ENCODE results near the gene IMPDH1. TPM values are rescaled to one million over a fixed set of nuclear protein-coding genes. Genes with fewer than 3 reads are reported as not detected.

Gene IMPDH1
- total RNA-seq, 1 experiment from 2014 or later = 53.7 TPM

DNA sequence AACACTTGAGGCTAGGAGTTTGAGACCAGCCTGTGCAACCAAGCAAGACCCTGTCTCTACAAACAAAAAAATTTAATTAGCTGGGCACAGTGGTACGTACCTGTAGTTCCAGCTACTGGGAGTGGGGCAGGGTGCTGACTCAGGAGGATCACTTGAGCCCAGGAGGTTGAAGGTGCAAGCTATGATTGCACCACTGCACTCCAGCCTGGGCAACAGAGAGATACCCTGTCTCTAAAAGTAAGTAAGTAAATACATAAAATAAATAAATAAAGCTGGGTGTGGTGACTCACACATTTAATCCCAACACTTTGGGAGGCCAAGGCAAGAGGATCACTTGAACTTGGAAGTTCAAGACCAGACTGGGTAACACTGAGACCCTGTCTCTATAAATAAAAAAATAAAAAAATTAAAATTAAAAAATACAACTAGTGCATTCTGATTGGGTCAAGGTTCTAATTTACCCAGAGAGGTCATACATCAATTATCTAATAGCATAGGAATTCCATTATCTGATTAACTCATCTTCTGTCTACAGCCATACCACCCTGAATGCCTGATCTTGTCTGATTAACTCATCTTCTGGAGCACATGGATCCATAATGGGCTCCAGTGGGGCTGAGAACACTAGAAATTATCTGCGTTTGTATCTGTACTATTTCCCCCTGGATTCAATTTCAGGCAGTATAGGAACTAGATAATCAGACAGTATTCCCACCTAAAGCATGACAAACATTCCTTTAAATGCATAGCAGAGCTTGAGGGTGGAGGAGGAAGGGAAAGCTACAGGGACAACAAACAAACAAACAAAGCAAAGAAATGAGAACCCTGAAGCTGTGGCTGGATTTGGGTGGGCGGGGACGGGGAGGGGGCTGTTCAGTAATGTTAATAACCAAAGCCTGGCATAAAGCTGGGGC lies 24.9 kb upstream of the IMPDH1 start:
- DNase-seq (ENCODE audit: low read depth) = no peak

GRCh38 chr7:128431754-128432153 lies 22.0 kb upstream of the IMPDH1 start:
- DNase-seq (ENCODE audit: low read depth) = no peak

GRCh38 chr7:128431221-128431620 lies 21.4 kb upstream of the IMPDH1 start:
- DNase-seq (ENCODE audit: low read depth) = no peak

- DNase-seq (ENCODE audit: low read depth) = no peak
Measured at GRCh38 chr7:128430207-128430606, 20.4 kb upstream of the IMPDH1 start.

GRCh38 chr7:128427289-128427891 lies 17.6 kb upstream of the IMPDH1 start:
- peak; percentile 65 for DNase-seq (ENCODE audit: low read depth)

- DNase-seq (ENCODE audit: low read depth) = peak; percentile 56
Measured at GRCh38 chr7:128425850-128426249, 16.1 kb upstream of the IMPDH1 start.

DNA sequence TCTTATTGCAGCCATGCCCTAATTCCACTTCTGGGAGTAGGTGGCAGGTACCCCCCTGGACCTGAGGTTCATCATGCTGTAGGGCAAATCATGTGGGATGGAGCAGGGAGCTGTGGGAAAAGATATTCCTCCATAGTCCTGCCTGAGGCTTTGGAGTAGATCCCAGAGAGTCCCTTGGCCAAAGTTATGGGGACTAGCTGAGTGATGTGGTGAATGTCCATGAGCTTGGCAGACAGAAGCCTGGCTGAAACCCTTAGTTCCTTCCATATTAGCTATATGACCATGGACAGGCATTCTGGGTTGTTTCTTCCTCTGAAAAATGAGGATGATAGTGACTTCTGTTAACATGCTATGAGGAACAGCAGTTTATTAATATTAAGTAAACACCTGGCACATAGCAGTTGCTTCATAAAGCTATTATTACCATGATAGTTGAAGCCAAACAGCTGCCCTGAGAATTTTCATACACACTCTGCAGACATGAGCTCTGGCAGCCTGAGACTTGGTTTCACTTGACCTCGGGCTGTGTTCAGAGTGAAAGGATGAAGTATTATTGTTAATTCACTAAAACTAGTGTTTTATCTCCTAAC lies 15.0 kb upstream of the IMPDH1 start:
- no peak for DNase-seq (ENCODE audit: low read depth)

GRCh38 chr7:128422842-128423241 lies 13.1 kb upstream of the IMPDH1 start:
- DNase-seq (ENCODE audit: low read depth) = no peak

GRCh38 chr7:128422037-128422436 lies 12.3 kb upstream of the IMPDH1 start:
- no peak for DNase-seq (ENCODE audit: low read depth)

DNA sequence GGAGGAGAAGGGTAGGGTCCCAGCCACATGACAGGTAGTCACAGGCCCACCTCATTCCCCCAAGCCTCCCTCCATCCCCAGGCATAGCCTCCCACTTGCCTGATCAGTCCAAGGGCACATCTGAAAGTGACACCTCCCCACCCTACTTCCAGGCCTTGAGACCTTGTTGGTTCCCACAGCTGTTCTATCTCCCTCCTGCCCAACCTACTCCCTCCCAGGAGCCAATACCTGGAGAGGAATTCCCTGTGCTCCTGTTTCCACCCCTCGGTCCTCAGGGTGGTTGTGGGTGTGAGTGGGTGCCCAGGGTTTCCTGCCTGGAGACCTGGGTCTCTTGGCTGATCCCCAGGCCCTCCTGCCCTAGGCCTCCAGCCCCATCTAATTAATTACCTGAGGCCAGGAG lies 11.6 kb upstream of the IMPDH1 start:
- DNase-seq (ENCODE audit: low read depth) = no peak

DNA sequence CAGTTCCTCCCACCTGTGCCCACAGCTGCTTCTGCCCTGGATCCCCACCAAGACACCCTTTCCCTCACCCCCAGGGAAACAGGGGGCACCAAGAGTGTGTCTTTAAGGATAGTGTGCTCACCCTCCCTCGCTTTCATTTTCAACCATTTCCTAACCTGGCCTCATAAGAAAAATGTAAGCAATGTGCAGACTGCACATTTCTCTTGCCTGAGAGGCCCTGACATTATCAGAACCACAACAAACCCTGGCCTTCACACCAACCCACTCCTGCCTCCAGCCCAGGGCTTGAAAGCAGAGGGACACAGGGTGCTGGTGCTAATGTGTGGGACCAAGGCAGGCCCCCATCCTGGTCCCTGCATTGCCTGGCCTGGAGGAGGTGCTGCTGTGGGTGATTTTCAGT lies 11.0 kb upstream of the IMPDH1 start:
- DNase-seq (ENCODE audit: low read depth) = no peak

DNA sequence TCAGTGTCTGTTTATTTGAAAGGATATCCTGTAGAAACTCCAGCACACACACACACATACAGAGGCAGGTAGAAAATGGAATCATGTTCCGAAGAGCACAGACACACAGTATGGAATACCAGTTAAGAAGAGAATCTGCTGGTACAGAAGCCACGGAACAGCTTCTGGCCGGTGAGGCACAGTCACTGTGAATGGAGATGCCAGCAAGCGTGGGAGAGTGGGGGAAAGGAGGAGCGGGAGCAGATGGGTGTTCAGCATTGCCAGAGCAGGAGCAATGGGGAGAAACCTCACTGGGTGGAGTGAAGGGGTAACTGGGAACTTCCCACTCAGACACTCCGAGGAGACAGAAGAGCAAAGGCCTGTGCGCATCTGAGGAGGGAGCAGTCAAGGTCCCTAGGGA lies 9.5 kb upstream of the IMPDH1 start:
- no peak for DNase-seq (ENCODE audit: low read depth)

DNA sequence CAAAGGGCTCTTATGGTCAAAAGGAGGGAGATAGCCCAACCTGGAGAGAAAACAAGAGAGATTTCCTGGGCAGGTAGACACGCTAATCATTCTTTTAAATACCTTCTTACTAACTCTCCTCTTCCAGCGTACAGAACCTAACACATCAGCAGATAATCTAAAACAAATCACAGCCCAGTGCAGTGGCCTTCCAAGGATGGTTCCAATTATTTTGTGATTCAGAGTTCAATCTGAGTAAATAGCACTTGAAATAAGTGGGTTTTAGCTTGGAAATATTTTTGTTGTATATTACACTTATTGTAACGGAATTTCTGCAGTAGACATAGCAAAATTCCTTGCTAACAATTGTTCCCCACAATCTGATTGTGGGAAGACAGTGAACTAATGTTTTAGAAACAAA lies 7.3 kb upstream of the IMPDH1 start:
- no peak for DNase-seq (ENCODE audit: low read depth)

DNA sequence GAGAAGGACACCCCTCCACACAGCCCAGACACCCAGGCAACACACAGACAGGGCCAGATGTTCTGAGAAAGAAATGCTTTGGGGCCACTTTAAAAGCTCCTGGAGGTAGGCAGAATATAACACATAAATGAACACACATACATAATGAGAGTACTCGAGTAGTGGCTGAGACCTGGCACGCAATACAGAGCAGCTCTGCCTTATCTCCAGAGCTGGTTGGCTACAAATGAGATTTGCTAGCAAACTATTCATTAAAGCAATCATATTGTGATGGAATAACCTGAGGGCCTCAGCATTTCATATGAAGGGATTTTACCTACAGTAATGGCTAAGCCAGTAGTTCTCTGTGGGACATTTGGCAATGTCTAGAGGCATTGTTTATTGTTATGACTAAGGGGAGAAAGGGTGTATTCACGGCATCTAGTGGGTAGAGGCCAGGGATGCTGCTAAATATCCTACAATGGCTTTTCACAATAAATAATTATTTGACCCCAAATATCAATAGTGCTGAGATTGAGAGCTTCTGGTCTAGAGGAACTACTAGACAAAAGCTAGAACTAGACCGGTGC lies 5.5 kb upstream of the IMPDH1 start:
- DNase-seq (ENCODE audit: low read depth) = no peak

DNA sequence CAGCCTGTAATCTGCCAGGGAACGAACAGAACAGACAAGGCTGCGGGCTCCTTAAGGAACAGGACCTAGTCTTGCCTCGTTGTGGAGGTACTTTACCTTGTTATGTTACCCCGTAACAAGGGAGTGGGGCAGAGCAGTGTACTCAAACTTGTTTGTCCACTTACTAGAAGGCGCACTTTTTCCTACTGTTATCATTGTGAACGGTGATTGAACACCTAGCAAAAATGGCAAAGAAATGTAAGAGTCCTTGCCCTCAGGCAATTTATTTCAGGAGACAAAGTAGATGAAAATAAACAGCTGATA lies 620 bp upstream of the IMPDH1 start:
- DNase-seq (ENCODE audit: low read depth) = no peak

GRCh38 chr7:128408709-128409595 lies 830 bp downstream of the IMPDH1 start:
- DNase-seq (ENCODE audit: low read depth) = no peak

GRCh38 chr7:128407751-128408708 lies 1.8 kb downstream of the IMPDH1 start:
- no peak for DNase-seq (ENCODE audit: low read depth)

DNA sequence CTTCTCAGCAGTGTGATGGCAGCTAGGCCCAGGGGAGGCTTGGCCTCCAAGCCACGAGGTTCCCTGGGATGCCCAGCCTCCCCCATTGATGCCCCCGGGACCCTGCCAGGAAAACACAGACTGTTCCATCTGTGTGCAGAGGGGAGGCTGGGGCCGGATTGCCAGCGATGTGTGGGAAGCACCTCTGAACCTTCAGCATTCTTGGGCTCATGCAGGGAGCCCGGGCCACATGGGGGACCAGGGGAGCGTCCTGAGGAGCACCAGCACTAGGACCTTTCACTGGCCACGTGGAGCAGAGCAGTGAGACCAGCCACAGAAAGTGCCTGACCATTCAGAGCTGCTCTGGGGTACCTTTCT lies 2.6 kb downstream of the IMPDH1 start:
- no peak for DNase-seq (ENCODE audit: low read depth)

DNA sequence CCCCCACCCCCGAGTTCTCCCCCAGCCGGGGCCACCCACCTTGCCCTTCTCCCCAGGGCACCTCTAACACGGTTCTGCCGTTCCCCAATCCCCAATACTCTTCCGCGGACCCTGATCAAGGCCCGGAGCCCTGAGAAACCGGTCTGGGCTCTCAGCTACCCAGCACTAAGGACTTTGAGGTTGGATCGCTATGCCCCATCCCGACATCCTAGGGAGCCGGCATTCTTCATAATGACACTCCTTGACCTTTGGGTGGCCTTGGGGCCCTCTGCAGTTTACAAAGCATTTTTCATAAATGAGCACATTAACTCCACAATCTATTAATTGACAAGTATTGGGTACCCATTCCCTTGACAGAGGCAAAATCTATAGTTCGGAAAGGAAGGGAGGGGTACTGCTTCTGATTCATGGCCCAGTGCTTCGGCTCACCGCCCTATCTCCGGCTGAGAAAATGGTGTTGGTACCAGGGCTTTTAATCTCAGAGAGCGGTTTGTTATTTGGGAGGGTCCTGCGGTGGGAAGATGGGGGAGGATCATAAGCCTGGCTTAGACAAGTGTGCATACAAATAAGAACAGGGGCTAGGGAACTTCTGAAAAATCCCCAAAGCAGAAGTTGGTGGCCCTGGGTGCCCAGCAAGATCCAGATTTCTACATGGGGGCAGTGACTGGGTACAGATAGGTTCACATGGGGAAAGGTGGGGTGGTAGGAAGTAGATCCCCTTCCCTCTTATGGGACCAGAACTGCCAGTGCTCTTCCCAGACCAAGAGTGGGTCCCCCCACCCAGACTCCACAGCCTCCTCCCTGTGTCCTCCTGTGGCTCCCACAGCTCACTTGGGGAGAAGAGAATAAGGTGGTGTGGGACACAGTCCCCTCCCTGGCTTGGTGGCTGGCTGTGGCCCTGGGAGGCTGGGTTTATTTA lies 3.2 kb downstream of the IMPDH1 start:
- DNase-seq (ENCODE audit: low read depth) = no peak
